Transverse colon (tissue), 4 donors: ENCODE data around the gene PPP1R3D.

ENCODE experiments used
- POLR2AphosphoS5 ChIP-seq, 3 donors: sonication (generic); formaldehyde crosslinking; IDR thresholded peaks; one replicate each; pipeline ENCODE4 v1.6.1; 2016; ENCODE audit warnings: antibody characterized with exemption in 3 of 3
- TF ChIP-seq, protein P1 (sequence below), 5 experiments: fragments of 200-600 bp in 3 of 5; fragments of 450-650 bp in 2 of 5; sonication (generic) in 3 of 5; IDR thresholded peaks; 1 replicate in 2 of 5; 2 replicates in 3 of 5; pipeline ENCODE4 v1.5.1; 2016 to 2017; ENCODE audit warnings: antibody characterized with exemption in 5 of 5, inconsistent platforms in 3 of 5, mild to moderate bottlenecking in 2 of 5, moderate library complexity in 1 of 5

DNA sequence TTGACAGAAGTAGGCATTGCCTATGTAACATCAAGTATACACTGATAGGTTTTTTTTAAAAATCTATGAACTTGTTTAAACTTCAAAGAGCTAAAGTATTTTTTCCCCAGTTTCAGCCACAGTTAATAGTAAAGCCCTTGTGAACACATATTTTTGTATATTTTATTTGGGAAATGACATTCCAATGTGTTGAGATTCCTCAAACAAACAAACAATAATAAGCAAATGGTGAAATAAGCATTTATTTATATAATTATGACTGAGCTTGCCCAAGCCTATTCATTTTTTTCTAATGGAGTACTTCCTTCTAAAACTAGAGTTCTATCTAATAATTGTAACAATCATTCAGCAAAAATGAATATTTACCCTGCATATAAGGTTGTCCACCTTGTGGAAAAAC is 19.2 kb downstream of the PPP1R3D start:
- no peak for TF ChIP-seq POLR2AphosphoS5 (IDR thresholded peaks at IDR 0.05)
- TF ChIP-seq, protein P1, sequence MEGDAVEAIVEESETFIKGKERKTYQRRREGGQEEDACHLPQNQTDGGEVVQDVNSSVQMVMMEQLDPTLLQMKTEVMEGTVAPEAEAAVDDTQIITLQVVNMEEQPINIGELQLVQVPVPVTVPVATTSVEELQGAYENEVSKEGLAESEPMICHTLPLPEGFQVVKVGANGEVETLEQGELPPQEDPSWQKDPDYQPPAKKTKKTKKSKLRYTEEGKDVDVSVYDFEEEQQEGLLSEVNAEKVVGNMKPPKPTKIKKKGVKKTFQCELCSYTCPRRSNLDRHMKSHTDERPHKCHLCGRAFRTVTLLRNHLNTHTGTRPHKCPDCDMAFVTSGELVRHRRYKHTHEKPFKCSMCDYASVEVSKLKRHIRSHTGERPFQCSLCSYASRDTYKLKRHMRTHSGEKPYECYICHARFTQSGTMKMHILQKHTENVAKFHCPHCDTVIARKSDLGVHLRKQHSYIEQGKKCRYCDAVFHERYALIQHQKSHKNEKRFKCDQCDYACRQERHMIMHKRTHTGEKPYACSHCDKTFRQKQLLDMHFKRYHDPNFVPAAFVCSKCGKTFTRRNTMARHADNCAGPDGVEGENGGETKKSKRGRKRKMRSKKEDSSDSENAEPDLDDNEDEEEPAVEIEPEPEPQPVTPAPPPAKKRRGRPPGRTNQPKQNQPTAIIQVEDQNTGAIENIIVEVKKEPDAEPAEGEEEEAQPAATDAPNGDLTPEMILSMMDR (IDR thresholded peaks at IDR 0.05), result no peak
